PC-9 (cell line): ENCODE measurements around the gene WDFY3. TPM values are rescaled to one million over a fixed set of nuclear protein-coding genes. Genes with fewer than 3 reads are reported as not detected.

ENCODE experiments used
- BruUV-seq: library from RNA; stranded (reverse); fragments of 400-500 nt; replicated peaks from 2 replicates; lab custom pipeline; 2021; lab: Mats Ljungman, UMichigan
- CTCF ChIA-PET: fragments of 300-600 bp; sonication (Branson Sonifier 250); formaldehyde crosslinking; loops from one replicate; lab custom pipeline; 2022; ENCODE audit warnings: antibody characterized with exemption; lab: Charles Lee
- POLR2A ChIA-PET: fragments of 300-600 bp; sonication (Branson Sonifier 250); formaldehyde crosslinking; loops from one replicate; lab custom pipeline; 2022; ENCODE audit warnings: antibody characterized with exemption; ENCODE audit not compliant: unreplicated experiment; lab: Charles Lee
- DNase-seq, 2 experiments: peaks; one replicate each; pipeline versions ENCODE4 v3.0.0 to v3.0.0-alpha.2; 2015 to 2022; ENCODE audit warnings: mixed read lengths in 1 of 2
- H2AFZ ChIP-seq: fragments of 200-600 bp; sonication (generic); 2 replicates; pipeline ENCODE4 v1.8.1; 2017; ENCODE audit warnings: antibody characterized with exemption
- H3F3A ChIP-seq: fragments of 200-600 bp; sonication (generic); 2 replicates; pipeline ENCODE4 v1.8.1; 2017; ENCODE audit warnings: antibody characterized with exemption, mild to moderate bottlenecking, low read depth; ENCODE audit not compliant: insufficient read depth
- H3K27ac ChIP-seq: fragments of 200-600 bp; sonication (generic); 2 replicates; pipeline ENCODE4 v1.6.1; 2016; ENCODE audit warnings: mixed run types
- H3K27me3 ChIP-seq: fragments of 200-600 bp; sonication (generic); 2 replicates; pipeline ENCODE4 v1.6.1; 2016; ENCODE audit warnings: low read depth, mixed run types; ENCODE audit not compliant: insufficient read depth
- H3K36me3 ChIP-seq: fragments of 200-600 bp; sonication (generic); 2 replicates; pipeline ENCODE4 v1.6.1; 2016; ENCODE audit warnings: low read depth, mixed run types
- H3K4me1 ChIP-seq: fragments of 200-600 bp; sonication (generic); replicated peaks from 2 replicates; pipeline ENCODE4 v1.6.1; 2016; ENCODE audit warnings: mixed run types; ENCODE audit not compliant: insufficient read depth
- H3K4me2 ChIP-seq: fragments of 200-600 bp; sonication (generic); 2 replicates; pipeline ENCODE4 v1.6.1; 2017; ENCODE audit warnings: mixed run types
- H3K4me3 ChIP-seq: fragments of 200-600 bp; sonication (generic); 2 replicates; pipeline ENCODE4 v1.6.1; 2016; ENCODE audit warnings: mixed run types
- H3K79me2 ChIP-seq: fragments of 200-600 bp; sonication (generic); 2 replicates; pipeline ENCODE4 v1.6.1; 2017; ENCODE audit warnings: low read depth, mixed run types
- H3K9me2 ChIP-seq: fragments of 200-600 bp; sonication (generic); 2 replicates; pipeline ENCODE4 v1.8.1; 2017; ENCODE audit warnings: mild to moderate bottlenecking; ENCODE audit not compliant: insufficient read depth
- H3K9me3 ChIP-seq: fragments of 200-600 bp; sonication (generic); 2 replicates; pipeline ENCODE4 v1.8.1; 2016; ENCODE audit warnings: low read depth; ENCODE audit not compliant: insufficient read depth
- H4K20me1 ChIP-seq: fragments of 200-600 bp; sonication (generic); 2 replicates; pipeline ENCODE4 v1.8.1; 2017; ENCODE audit not compliant: insufficient read depth
- EZH2 ChIP-seq: fragments of 200-600 bp; sonication (generic); IDR thresholded peaks from 2 replicates; pipeline ENCODE4 v1.8.0; 2017; ENCODE audit warnings: antibody characterized with exemption, low read depth
- intact Hi-C: fragments of 100-400 bp; cut with micrococcal nuclease; formaldehyde crosslinking; loops from one replicate; pipeline ENCODE4 v1.10.0; 2022; ENCODE audit not compliant: unreplicated experiment
- total RNA-seq: library from RNA; stranded (reverse); gene quantifications from 2 replicates; pipeline ENCODE4 v1.2.3, GENCODE V29; 2021
- TF ChIP-seq, protein P1 (sequence below): fragments of 200-600 bp; sonication (generic); conservative IDR thresholded peaks from 2 replicates; pipeline ENCODE4 v1.6.1; 2017; ENCODE audit warnings: mixed run types, antibody characterized with exemption, mild to moderate bottlenecking, moderate library complexity

WDFY3 gene
- total RNA-seq, 1 experiment from 2014 or later: 35.4 TPM

DNA sequence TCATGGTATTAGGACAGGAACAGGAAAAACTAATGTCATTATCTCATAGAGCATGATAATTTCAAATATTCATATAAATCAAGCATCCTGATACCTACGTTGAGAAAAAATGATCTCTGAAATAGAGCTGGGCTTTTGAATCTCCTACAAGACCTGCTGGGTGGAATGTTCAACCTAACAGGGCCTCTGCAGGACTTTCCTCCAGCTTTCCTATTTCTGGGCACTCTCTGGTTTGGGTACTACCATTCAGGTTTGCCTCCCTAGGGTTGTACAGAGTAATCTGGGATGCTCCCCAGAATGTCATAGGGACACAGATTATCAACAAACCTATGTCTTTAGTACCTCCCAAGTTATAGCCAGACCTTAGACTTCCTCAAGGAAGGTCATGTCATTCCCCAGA is 274.7 kb downstream of the WDFY3 start:
- no peaks in the 10 kb centered on the region for H3K79me2 ChIP-seq
- H3K9me2 ChIP-seq: no peaks in the 10 kb centered on the region; the same call in 1 of the 2 replicates
- POLR2A ChIA-PET: no interaction called here
- H3K9me3 ChIP-seq: no peaks in the 10 kb centered on the region
- peaks cover 9% of the 10 kb centered on the region; the same call in 1 of the 2 replicates for H3K36me3 ChIP-seq
- DNase-seq: no peak
- intact Hi-C loops: loop anchor here (1.0 kb wide), 1 partner anchor 109 kb away; no protein-coding TSS in a partner anchor
- no peak for TF ChIP-seq EZH2
- TF ChIP-seq, protein P1, sequence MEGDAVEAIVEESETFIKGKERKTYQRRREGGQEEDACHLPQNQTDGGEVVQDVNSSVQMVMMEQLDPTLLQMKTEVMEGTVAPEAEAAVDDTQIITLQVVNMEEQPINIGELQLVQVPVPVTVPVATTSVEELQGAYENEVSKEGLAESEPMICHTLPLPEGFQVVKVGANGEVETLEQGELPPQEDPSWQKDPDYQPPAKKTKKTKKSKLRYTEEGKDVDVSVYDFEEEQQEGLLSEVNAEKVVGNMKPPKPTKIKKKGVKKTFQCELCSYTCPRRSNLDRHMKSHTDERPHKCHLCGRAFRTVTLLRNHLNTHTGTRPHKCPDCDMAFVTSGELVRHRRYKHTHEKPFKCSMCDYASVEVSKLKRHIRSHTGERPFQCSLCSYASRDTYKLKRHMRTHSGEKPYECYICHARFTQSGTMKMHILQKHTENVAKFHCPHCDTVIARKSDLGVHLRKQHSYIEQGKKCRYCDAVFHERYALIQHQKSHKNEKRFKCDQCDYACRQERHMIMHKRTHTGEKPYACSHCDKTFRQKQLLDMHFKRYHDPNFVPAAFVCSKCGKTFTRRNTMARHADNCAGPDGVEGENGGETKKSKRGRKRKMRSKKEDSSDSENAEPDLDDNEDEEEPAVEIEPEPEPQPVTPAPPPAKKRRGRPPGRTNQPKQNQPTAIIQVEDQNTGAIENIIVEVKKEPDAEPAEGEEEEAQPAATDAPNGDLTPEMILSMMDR: no peak
- peak overlapping the region; percentile 80 for H3K27ac ChIP-seq
- no peaks in the 10 kb centered on the region for H4K20me1 ChIP-seq
- CTCF ChIA-PET: no interaction called here
- H3F3A ChIP-seq: peaks cover 32% of the 10 kb centered on the region
- no TSS peak for BruUV-seq
- peaks cover 35% of the 10 kb centered on the region for H3K4me1 ChIP-seq
- peak overlapping the region; percentile 72 for H3K4me2 ChIP-seq
- H2AFZ ChIP-seq: no peak overlapping the region
- no peak overlapping the region for H3K4me3 ChIP-seq
- no peaks in the 10 kb centered on the region for H3K27me3 ChIP-seq

DNA sequence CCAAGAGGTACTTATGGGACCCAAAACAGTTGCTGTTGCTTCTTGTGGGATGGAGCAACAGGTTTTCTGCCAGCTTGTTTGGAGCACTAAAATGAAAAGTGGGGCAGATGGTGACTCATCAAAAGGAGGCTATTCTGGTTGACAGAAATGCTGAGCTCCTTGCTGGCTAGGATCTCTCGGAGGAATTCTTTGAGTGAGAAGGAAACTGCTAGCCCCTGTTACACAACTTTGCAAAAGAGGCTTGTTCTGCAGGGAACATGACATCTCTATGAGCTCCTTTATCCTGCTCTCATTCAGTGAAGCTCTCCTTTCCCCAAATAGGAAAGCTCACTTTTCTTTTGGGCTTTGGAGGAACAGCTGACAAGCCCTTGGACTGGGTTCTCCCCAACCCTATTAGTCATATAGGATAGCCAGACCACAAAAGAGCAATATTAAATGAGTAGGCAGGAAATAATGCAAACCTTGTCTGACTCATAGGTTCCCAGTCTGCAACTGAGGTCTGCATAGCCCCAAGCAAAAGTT is 275.3 kb downstream of the WDFY3 start:
- POLR2A ChIA-PET: no interaction called here

DNA sequence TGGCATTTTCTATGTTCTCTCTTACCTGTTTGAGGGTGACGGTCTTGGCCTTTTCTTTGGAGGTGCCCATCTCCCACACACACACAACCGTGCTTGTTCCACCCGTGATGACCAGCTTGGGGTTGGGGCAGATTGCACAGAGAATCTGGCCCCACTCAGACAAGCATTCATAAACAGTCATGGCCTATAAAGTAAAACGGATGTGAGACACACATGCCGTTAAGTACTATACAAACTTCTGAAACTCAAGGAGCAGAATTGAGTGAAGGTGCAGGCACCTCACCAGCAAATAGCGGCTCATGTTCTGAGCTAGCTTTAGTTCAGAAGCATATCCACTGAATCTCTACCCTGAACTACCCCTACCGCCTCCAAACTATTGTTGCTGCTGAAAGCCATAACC is 276.0 kb downstream of the WDFY3 start:
- no peak for DNase-seq
- BruUV-seq: no TSS peak
- H3K9me2 ChIP-seq: no peaks in the 10 kb centered on the region; the same call in 1 of the 2 replicates
- H2AFZ ChIP-seq: no peak overlapping the region
- H3F3A ChIP-seq: peaks cover 32% of the 10 kb centered on the region
- intact Hi-C loops: no loop called here
- no peaks in the 10 kb centered on the region for H3K79me2 ChIP-seq
- no peaks in the 10 kb centered on the region for H4K20me1 ChIP-seq
- no peaks in the 10 kb centered on the region for H3K9me3 ChIP-seq
- TF ChIP-seq EZH2: no peak
- TF ChIP-seq, protein P1: no peak
- H3K4me1 ChIP-seq: peaks cover 35% of the 10 kb centered on the region
- H3K36me3 ChIP-seq: peaks cover 9% of the 10 kb centered on the region; the same call in 1 of the 2 replicates
- H3K27me3 ChIP-seq: no peaks in the 10 kb centered on the region
- H3K4me3 ChIP-seq: peak overlapping the region; percentile 29; the same call in 1 of the 2 replicates
- peak overlapping the region; percentile 72 for H3K4me2 ChIP-seq
- ChIA-PET POLR2A (no interaction called here), CTCF (no interaction called here)
- H3K27ac ChIP-seq: peak overlapping the region; percentile 80

More for the DNA sequence above, 275.3 kb downstream of the WDFY3 start:
- peaks cover 9% of the 10 kb centered on the region; the same call in 1 of the 2 replicates for H3K36me3 ChIP-seq
- H3K9me3 ChIP-seq: no peaks in the 10 kb centered on the region
- peak overlapping the region; percentile 80 for H3K27ac ChIP-seq
- H3K4me3 ChIP-seq: peak overlapping the region; percentile 16; the same call in 1 of the 2 replicates
- no peaks in the 10 kb centered on the region; the same call in 1 of the 2 replicates for H3K9me2 ChIP-seq
- no TSS peak for BruUV-seq
- peak overlapping the region; percentile 72 for H3K4me2 ChIP-seq
- peaks cover 32% of the 10 kb centered on the region for H3F3A ChIP-seq
- H3K4me1 ChIP-seq: peaks cover 35% of the 10 kb centered on the region
- intact Hi-C loops: loop anchor here (1.0 kb wide), 1 partner anchor 109 kb away; no protein-coding TSS in a partner anchor
- H3K27me3 ChIP-seq: no peaks in the 10 kb centered on the region
- no peaks in the 10 kb centered on the region for H3K79me2 ChIP-seq
- no peak overlapping the region for H2AFZ ChIP-seq
- CTCF ChIA-PET: no interaction called here
- no peaks in the 10 kb centered on the region for H4K20me1 ChIP-seq
- TF ChIP-seq, protein P1: no peak
- no peak for TF ChIP-seq EZH2
- DNase-seq: peak; percentile 39 to 89
